D721Med (cell line): ENCODE measurements around the gene LRRC45.

Experiments
- DNase-seq: peaks from one replicate; pipeline ENCODE4 v3.0.0; 2011; ENCODE audit warnings: low spot score; ENCODE audit not compliant: insufficient read length
- FAIRE-seq: peaks from 2 replicates; lab custom pipeline; 2011; peaks lifted over from hg19 to GRCh38; lab: Jason Lieb, UNC
- TF ChIP-seq, protein P1 (sequence below): IDR thresholded peaks from 2 replicates; pipeline ENCODE4 v1.5.1; 2012; ENCODE audit warnings: mild to moderate bottlenecking, control low read depth; ENCODE audit not compliant: insufficient read depth; ENCODE audit errors: missing control alignments

Gene LRRC45

DNA sequence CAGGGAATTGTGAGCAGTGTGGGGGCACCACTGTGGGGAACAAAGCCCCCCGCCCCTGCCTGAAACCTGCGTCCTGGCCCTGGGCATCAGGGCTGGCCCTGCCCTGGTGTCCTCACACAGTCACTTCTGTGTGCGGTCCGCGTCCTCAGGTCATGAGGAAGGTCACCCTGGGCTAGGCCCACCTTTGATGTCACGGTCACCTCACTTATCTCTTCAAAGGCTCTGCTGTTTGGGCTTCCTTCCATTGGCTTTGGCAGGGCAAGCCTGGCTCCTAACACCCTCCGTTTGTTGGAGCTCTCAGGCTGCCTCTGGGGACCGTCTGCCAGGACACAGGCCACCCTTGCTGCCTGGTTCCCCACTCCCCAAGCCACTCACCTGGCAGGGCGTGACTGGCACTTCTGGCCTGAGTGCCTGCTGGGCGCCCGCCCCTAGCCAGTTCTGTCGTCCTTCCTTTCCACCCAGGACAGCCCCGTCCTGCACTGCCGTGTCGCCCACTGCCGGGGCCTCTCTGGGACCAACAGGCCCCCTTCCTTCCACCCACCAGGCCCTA, 9.3 kb upstream of the LRRC45 start:
- FAIRE-seq (no peak), DNase-seq (no peak)
- TF ChIP-seq, protein P1, sequence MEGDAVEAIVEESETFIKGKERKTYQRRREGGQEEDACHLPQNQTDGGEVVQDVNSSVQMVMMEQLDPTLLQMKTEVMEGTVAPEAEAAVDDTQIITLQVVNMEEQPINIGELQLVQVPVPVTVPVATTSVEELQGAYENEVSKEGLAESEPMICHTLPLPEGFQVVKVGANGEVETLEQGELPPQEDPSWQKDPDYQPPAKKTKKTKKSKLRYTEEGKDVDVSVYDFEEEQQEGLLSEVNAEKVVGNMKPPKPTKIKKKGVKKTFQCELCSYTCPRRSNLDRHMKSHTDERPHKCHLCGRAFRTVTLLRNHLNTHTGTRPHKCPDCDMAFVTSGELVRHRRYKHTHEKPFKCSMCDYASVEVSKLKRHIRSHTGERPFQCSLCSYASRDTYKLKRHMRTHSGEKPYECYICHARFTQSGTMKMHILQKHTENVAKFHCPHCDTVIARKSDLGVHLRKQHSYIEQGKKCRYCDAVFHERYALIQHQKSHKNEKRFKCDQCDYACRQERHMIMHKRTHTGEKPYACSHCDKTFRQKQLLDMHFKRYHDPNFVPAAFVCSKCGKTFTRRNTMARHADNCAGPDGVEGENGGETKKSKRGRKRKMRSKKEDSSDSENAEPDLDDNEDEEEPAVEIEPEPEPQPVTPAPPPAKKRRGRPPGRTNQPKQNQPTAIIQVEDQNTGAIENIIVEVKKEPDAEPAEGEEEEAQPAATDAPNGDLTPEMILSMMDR = no peak

DNA sequence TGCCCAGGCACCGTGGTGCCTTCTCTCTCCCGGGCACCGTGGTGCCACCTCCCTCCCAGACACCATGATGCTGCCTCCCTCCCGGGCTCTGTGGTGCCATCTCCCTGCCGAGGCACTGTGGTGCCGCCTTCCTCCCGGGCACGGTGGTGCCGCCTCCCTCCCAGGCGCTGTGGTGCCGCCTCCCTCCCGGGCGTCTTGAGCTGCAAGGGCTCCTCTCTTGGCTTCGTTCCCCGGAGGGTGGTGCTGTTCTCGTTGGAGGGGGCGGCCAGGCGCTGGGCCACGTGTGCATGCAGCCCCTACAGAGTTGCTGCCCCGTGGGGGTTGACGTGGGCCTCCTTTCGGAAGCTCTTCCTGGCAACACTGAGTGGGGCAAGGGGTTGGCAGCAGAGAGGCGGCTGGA, 8.7 kb upstream of the LRRC45 start:
- no peak for FAIRE-seq
- DNase-seq = no peak
- TF ChIP-seq, protein P1 = no peak

DNA sequence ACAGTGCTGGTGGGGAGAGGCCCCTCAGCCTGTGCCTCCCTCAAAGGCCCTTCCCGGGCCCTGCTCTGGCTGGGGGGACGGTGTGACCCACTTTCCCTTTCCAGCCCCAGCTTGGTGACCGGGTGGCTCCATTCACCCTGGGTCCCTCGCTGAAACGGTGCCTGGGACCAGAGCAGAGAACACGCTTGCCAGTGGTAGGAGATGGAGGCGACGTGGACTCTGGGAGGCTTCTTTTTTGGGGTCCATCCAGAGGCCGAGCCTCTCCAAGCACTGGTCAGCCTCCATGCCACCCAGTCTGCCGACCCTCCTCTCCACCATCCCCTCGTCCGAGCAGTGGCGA, 8.2 kb upstream of the LRRC45 start:
- DNase-seq = no peak
- TF ChIP-seq, protein P1 = no peak
- FAIRE-seq = no peak

DNA sequence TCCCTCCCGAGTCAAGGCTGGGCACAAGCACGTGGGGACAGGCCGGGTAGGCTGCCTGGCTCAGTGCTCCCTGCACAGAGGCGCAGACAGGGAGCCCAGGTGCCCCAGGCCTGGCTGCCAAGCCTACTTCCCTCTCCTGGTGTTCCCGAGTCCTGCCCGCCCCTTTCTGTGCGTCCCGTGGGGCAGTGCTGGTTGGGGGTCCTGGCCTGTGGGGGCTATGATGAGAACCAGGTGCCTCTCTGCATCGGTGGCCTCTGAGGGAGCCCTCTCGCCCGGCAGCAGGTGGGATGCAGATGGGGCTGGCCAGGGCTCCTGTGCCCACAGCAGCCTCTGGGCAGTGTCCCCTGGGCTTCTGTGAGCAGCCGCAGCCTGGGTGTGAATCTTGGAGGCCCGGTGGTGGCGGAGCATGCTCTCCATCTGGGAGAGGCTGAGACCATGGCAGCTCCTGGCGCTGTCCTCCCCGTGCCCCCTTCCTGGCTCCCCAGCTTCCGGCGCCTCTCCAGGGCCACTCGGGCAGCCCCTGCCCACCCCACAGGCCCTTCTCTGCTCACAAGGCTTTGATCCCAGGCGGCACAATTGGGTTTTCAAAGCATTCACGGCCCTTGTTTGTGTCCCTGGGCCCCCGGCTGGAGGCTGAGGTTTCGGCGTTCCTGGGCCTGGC, 7.7 kb upstream of the LRRC45 start:
- no peak for FAIRE-seq
- no peak for DNase-seq
- TF ChIP-seq, protein P1 = no peak

DNA sequence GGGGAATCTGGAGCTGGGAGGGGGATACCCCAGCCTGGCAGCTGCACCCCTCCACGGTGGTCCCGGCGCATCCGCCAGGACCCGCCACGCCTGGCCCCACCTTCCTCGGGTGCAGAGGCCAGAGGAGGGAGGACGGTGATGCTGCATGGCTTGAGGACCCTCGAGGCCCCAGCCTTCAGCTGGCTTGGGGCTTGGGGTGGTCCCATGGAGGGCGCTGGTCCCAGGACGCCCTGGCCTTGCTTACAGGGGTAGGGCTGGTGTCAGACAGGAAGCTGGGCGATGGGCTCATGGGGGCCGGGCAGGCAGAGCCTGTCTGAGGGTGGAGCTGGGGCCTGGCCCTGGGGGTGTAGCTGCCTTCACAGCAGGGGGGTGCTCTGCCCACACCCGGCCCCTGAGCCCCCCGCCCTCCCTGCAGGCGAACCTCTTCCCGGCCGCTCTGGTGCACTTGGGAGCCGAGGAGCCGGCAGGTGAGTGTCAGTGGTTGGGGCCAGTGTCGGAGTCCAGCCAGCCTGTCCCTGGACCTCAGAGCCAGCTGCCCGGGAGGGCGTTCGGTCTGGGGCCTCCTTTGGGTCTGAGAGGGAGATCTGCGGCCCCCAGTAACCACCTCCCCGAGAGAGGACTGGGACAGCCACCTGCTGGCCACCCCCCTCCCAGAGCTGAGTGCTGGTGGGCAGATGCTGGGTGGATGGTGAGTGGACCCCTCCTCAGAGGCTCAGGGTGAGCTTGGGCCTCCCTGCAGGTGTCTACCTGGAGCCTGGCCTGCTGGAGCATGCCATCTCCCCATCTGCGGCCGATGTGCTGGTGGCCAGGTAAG, 6.8 kb upstream of the LRRC45 start:
- FAIRE-seq (no peak), DNase-seq (no peak)
- TF ChIP-seq, protein P1 = no peak

DNA sequence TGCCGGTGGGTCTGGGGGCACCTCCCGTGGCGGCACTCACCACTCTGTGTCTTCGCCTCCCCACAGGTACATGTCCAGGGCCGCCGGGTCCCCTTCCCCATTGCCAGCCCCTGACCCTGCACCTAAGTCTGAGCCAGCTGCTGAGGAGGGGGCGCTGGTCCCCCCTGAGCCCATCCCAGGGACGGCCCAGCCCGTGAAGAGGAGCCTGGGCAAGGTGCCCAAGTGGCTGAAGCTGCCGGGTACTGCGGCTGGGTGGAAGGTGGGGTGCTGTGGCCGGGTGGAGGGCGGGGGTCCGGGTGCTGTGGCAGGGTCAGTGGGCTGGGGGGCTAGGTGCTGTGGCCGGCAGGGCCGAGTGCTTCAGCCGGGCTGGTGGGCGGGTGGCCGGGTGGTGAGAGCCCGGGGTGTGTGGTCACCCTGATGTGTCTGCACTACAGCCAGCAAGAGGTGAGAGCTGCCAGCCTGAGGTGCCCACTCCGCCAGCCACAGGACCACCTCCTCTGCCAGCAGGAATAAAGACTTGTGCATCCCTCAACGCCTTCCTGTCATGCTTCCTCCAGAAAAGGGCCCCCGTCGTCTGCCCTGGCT, 6.1 kb upstream of the LRRC45 start:
- TF ChIP-seq, protein P1 = no peak
- DNase-seq (no peak), FAIRE-seq (no peak)
